WTC11 (cell line): ENCODE results near the gene PIGU.

Experiments
- ETV6 ChIP-seq: sonication (generic); formaldehyde crosslinking; IDR thresholded peaks from 2 replicates; pipeline ENCODE4 v1.8.1; 2022; ENCODE audit warnings: mild to moderate bottlenecking, missing genetic modification reagents
- FOXP1 ChIP-seq: sonication (generic); formaldehyde crosslinking; IDR thresholded peaks from 2 replicates; pipeline ENCODE4 v1.8.0; 2022; ENCODE audit warnings: missing genetic modification reagents, mild to moderate bottlenecking, moderate library complexity, borderline replicate concordance
- GRHL2 ChIP-seq: fragments of 250-450 bp; sonication (Bioruptor Pico); IDR thresholded peaks from 2 replicates; pipeline ENCODE4 v1.8.0; 2022; ENCODE audit warnings: mild to moderate bottlenecking, moderate library complexity; ENCODE audit not compliant: insufficient replicate concordance, severe bottlenecking
- SOX15 ChIP-seq: fragments of 250-450 bp; sonication (Bioruptor Pico); IDR thresholded peaks from 2 replicates; pipeline ENCODE4 v1.9.0; 2021; ENCODE audit warnings: mild to moderate bottlenecking
- ZNF423 ChIP-seq: fragments of 250-450 bp; sonication (Bioruptor Pico); IDR thresholded peaks from 2 replicates; pipeline ENCODE4 v2.1.2; 2022; ENCODE audit warnings: mild to moderate bottlenecking, moderate library complexity
- TF ChIP-seq, protein P1 (sequence below): fragments of 200-600 bp; IDR thresholded peaks from 2 replicates; pipeline ENCODE4 v1.8.0; 2022; ENCODE audit warnings: antibody characterized with exemption
- TF ChIP-seq, protein P2 (sequence below): sonication (generic); formaldehyde crosslinking; IDR thresholded peaks from 2 replicates; pipeline ENCODE4 v1.8.0; 2022; ENCODE audit warnings: mild to moderate bottlenecking, missing genetic modification reagents
- TF ChIP-seq, protein P3 (sequence below): sonication (generic); formaldehyde crosslinking; IDR thresholded peaks from 2 replicates; pipeline ENCODE4 v1.8.0; 2022; ENCODE audit warnings: mild to moderate bottlenecking, missing genetic modification reagents
- TF ChIP-seq, protein P4 (sequence below): sonication (generic); formaldehyde crosslinking; IDR thresholded peaks from 2 replicates; pipeline ENCODE4 v1.8.0; 2022; ENCODE audit warnings: mild to moderate bottlenecking, missing genetic modification reagents
- TF ChIP-seq, protein P5 (sequence below): sonication (generic); formaldehyde crosslinking; IDR thresholded peaks from 2 replicates; pipeline ENCODE4 v1.8.0; 2022; ENCODE audit warnings: missing genetic modification reagents

DNA sequence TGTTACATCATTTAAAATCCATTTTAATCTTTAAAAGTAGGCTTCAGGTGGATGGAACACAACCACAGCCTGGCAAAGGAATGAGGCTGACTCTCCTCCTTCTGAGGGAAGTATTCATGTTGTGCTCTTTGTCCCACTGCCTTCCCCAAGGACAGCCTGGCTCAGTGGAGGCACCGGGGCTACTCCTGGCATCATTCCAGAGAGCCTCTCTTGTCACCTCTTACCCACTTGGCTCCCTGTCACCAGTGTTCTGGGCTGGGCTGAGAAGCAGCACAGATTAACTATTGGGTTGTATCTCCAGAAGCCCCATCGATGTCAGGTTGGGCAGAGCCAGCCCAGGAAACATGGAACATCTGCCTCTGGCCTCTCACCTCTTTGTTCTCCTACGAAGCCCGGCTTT lies 16.5 kb upstream of the PIGU start:
- TF ChIP-seq, protein P1, sequence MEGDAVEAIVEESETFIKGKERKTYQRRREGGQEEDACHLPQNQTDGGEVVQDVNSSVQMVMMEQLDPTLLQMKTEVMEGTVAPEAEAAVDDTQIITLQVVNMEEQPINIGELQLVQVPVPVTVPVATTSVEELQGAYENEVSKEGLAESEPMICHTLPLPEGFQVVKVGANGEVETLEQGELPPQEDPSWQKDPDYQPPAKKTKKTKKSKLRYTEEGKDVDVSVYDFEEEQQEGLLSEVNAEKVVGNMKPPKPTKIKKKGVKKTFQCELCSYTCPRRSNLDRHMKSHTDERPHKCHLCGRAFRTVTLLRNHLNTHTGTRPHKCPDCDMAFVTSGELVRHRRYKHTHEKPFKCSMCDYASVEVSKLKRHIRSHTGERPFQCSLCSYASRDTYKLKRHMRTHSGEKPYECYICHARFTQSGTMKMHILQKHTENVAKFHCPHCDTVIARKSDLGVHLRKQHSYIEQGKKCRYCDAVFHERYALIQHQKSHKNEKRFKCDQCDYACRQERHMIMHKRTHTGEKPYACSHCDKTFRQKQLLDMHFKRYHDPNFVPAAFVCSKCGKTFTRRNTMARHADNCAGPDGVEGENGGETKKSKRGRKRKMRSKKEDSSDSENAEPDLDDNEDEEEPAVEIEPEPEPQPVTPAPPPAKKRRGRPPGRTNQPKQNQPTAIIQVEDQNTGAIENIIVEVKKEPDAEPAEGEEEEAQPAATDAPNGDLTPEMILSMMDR: no peak
- TF ChIP-seq, protein P2, sequence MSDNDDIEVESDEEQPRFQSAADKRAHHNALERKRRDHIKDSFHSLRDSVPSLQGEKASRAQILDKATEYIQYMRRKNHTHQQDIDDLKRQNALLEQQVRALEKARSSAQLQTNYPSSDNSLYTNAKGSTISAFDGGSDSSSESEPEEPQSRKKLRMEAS (CRISPR knock-in tag): no peak
- no peak for TF ChIP-seq SOX15 (CRISPR knock-in tag)
- TF ChIP-seq ZNF423: no peak
- TF ChIP-seq, protein P3, sequence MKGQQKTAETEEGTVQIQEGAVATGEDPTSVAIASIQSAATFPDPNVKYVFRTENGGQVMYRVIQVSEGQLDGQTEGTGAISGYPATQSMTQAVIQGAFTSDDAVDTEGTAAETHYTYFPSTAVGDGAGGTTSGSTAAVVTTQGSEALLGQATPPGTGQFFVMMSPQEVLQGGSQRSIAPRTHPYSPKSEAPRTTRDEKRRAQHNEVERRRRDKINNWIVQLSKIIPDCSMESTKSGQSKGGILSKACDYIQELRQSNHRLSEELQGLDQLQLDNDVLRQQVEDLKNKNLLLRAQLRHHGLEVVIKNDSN (CRISPR knock-in tag): no peak
- TF ChIP-seq ETV6: no peak
- no peak for TF ChIP-seq FOXP1
- no peak for TF ChIP-seq GRHL2 (CRISPR knock-in tag)
- TF ChIP-seq, protein P4, sequence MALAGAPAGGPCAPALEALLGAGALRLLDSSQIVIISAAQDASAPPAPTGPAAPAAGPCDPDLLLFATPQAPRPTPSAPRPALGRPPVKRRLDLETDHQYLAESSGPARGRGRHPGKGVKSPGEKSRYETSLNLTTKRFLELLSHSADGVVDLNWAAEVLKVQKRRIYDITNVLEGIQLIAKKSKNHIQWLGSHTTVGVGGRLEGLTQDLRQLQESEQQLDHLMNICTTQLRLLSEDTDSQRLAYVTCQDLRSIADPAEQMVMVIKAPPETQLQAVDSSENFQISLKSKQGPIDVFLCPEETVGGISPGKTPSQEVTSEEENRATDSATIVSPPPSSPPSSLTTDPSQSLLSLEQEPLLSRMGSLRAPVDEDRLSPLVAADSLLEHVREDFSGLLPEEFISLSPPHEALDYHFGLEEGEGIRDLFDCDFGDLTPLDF (CRISPR knock-in tag): no peak
- TF ChIP-seq, protein P5, sequence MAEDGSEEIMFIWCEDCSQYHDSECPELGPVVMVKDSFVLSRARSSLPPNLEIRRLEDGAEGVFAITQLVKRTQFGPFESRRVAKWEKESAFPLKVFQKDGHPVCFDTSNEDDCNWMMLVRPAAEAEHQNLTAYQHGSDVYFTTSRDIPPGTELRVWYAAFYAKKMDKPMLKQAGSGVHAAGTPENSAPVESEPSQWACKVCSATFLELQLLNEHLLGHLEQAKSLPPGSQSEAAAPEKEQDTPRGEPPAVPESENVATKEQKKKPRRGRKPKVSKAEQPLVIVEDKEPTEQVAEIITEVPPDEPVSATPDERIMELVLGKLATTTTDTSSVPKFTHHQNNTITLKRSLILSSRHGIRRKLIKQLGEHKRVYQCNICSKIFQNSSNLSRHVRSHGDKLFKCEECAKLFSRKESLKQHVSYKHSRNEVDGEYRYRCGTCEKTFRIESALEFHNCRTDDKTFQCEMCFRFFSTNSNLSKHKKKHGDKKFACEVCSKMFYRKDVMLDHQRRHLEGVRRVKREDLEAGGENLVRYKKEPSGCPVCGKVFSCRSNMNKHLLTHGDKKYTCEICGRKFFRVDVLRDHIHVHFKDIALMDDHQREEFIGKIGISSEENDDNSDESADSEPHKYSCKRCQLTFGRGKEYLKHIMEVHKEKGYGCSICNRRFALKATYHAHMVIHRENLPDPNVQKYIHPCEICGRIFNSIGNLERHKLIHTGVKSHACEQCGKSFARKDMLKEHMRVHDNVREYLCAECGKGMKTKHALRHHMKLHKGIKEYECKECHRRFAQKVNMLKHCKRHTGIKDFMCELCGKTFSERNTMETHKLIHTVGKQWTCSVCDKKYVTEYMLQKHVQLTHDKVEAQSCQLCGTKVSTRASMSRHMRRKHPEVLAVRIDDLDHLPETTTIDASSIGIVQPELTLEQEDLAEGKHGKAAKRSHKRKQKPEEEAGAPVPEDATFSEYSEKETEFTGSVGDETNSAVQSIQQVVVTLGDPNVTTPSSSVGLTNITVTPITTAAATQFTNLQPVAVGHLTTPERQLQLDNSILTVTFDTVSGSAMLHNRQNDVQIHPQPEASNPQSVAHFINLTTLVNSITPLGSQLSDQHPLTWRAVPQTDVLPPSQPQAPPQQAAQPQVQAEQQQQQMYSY: no peak
